ENCODE measurements around the gene THRB.

The THRB gene

GRCh38 chr3:24145981-24146822, 348.4 kb downstream of the THRB start:
- no peak for TF ChIP-seq CTCF (IDR thresholded peaks at IDR 0.05; ENCODE audit: low read depth, low read length, missing control alignments)
- no peak overlapping the region for H3K4me3 ChIP-seq (replicated peaks; ENCODE audit: low read depth, low read length)
- peak; percentile 53 for DNase-seq (ENCODE audit: extremely low read depth, low read depth)

- no peak for TF ChIP-seq CTCF (IDR thresholded peaks at IDR 0.05; ENCODE audit: low read depth, low read length, missing control alignments)
- DNase-seq (ENCODE audit: extremely low read depth, low read depth), result no peak
- no peak overlapping the region for H3K4me3 ChIP-seq (replicated peaks; ENCODE audit: low read depth, low read length)
Measured at GRCh38 chr3:24145481-24145880, 349.2 kb downstream of the THRB start.

GRCh38 chr3:24142127-24142526, 352.5 kb downstream of the THRB start:
- no peak for DNase-seq (ENCODE audit: extremely low read depth, low read depth)
- no peak overlapping the region for H3K4me3 ChIP-seq (replicated peaks; ENCODE audit: low read depth, low read length)
- no peak for TF ChIP-seq CTCF (IDR thresholded peaks at IDR 0.05; ENCODE audit: low read depth, low read length, missing control alignments)

GRCh38 chr3:24141548-24141947, 353.1 kb downstream of the THRB start:
- no peak for TF ChIP-seq CTCF (IDR thresholded peaks at IDR 0.05; ENCODE audit: low read depth, low read length, missing control alignments)
- H3K4me3 ChIP-seq (replicated peaks; ENCODE audit: low read depth, low read length), result no peak overlapping the region
- no peak for DNase-seq (ENCODE audit: extremely low read depth, low read depth)

GRCh38 chr3:24139463-24140412, 354.9 kb downstream of the THRB start:
- TF ChIP-seq CTCF (IDR thresholded peaks at IDR 0.05; ENCODE audit: low read depth, low read length, missing control alignments), result no peak
- no peak for DNase-seq (ENCODE audit: extremely low read depth, low read depth)
- no peak overlapping the region for H3K4me3 ChIP-seq (replicated peaks; ENCODE audit: low read depth, low read length)

GRCh38 chr3:24138876-24139256, 355.8 kb downstream of the THRB start:
- no peak for DNase-seq (ENCODE audit: extremely low read depth, low read depth)
- TF ChIP-seq CTCF (IDR thresholded peaks at IDR 0.05; ENCODE audit: low read depth, low read length, missing control alignments), result no peak
- no peak overlapping the region for H3K4me3 ChIP-seq (replicated peaks; ENCODE audit: low read depth, low read length)
